Erythroblast (primary cell): ENCODE data around the gene BBS10.

ENCODE experiments used
- DNase-seq, 2 experiments: peaks; one replicate each; lab custom pipeline; 2025; lab: John Stamatoyannopoulos, UW
- GATA1 ChIP-seq: IDR thresholded peaks from 2 replicates; pipeline ENCODE4 v1.6.1; 2011; ENCODE audit warnings: low read depth, mild to moderate bottlenecking, control low read depth, low read length, moderate library complexity
- POLR2A ChIP-seq: IDR thresholded peaks from 2 replicates; pipeline ENCODE4 v1.6.1; 2011; ENCODE audit warnings: mild to moderate bottlenecking, low read length

BBS10 gene

GRCh38 chr12:76313299-76313698 is 34.9 kb downstream of the BBS10 start:
- DNase-seq: no peak
- TF ChIP-seq POLR2A (no peak), GATA1 (no peak)

DNA sequence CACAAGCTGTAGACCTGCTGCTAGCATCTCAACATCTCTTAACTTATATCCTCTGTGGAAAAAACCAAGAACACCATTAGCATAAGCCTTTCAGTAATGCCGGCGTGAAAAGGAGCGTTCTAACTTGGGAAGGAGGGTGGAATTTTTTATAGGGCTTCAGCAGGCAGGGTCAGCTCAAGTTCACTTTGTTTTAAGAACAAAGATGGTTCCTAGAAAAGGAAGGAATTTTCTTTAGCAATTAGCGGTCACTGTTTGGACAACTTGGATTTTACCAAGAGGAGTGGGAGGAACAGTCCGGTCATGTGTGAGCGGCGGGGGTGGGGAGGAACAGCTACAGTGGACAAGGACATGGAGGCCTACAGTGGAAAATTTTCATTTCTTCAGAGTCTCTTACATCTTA is 35.9 kb downstream of the BBS10 start:
- TF ChIP-seq GATA1 (no peak), POLR2A (no peak)
- no peak for DNase-seq

- TF ChIP-seq POLR2A (no peak), GATA1 (no peak)
- DNase-seq: no peak
These were observed 36.4 kb downstream of the BBS10 start for GRCh38 chr12:76311796-76312195.

DNA sequence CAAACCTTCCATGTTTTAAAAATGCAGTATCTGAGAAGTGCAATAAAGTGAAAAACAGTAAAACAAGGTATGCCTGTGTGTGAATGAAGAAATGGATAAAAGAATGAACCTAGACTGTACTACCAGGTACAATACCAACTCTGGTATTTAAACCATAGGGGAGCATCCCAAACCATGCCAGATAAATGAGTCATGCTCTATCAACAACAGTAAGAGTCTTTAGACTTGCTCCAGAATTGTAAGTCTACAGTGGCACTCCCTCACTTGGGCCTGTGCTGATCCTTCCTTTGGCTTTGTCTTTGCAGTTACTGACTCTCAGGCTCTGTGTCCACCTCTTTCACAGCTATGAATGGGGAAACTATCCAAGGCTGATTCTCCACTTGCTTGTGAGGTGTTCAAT is 38.1 kb downstream of the BBS10 start:
- no peak for DNase-seq
- TF ChIP-seq POLR2A (no peak), GATA1 (no peak)

GRCh38 chr12:76308866-76309265 is 39.3 kb downstream of the BBS10 start:
- DNase-seq: no peak
- TF ChIP-seq GATA1 (no peak), POLR2A (no peak)

- no peak for TF ChIP-seq GATA1
- no peak for TF ChIP-seq POLR2A
- DNase-seq: no peak
These were observed 41.1 kb downstream of the BBS10 start for GRCh38 chr12:76307083-76307482.

- no peak for DNase-seq
- TF ChIP-seq POLR2A (no peak), GATA1 (no peak)
These were observed 44.2 kb downstream of the BBS10 start for GRCh38 chr12:76303989-76304460.

- no peak for DNase-seq
- TF ChIP-seq POLR2A (no peak), GATA1 (no peak)
These were observed 44.9 kb downstream of the BBS10 start for GRCh38 chr12:76303365-76303764.

DNA sequence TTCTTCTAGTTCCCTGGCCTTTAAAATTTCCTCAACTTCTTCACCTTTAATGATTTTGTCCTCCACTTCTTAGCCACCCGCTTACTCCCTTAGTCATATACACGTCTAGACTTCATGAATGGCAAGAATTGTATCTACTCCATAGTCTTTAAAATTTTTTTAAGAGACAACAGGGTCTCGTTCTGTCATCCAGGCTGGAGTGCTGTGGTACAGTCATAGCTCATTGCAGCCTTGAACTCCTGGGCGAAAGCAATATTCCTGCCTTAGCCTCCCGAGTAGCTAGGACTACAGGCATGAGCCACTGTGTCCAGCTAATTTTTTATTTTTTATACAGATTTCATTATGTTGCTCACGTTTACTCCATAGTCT is 47.9 kb downstream of the BBS10 start:
- DNase-seq: no peak
- TF ChIP-seq POLR2A (no peak), GATA1 (no peak)

- DNase-seq: no peak
- TF ChIP-seq GATA1 (no peak), POLR2A (no peak)
These were observed 48.5 kb downstream of the BBS10 start for GRCh38 chr12:76299536-76300296.
